ENCODE measurements around the gene CAMK4.

DNA sequence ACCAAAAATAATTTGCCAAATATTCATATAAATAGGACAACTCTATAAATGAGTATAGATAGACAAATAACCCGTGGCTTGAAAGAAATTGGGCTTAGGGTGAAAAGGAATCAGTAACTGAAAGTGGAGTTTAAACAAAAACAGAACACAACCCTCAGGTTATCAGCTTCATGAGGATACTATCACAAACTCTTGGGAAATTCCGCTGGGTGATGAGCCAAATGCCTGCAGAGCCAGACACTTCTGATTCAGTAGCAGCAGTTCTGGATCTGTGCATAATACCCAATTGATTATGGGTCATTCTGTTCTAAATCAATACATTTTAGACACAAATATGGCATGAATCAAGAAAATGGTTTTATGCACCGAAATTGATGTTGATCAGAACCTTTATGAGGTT, 72.4 kb downstream of the CAMK4 start:
- no peak for TF ChIP-seq GATA3 (IDR thresholded peaks at IDR 0.05; ENCODE audit: low read depth, low read length)
- TF ChIP-seq GATA2 (IDR thresholded peaks at IDR 0.05; ENCODE audit: low read depth, low read length) = no peak
